IPS-11a (cell line): ENCODE results near the gene DCTD.
"Not testable (repeated sequence)": the region's sequence is repeated elsewhere in the genome, so short reads cannot be mapped to it uniquely, and the experiment has no call there.

Source experiments
- H3K4me3 ChIP-seq: one replicate; pipeline ENCODE4 v1.5.1; 2013; ENCODE audit warnings: low read depth, low read length, control low read depth

Gene DCTD

GRCh38 chr4:182921608-182922007, 4.4 kb upstream of the DCTD start:
- no peak overlapping the region for H3K4me3 ChIP-seq

- no peak overlapping the region for H3K4me3 ChIP-seq
Measured at GRCh38 chr4:182920676-182921075, 3.5 kb upstream of the DCTD start.

- no peak overlapping the region for H3K4me3 ChIP-seq
Measured at GRCh38 chr4:182918791-182919302, 1.7 kb upstream of the DCTD start.

- peak overlapping the region; percentile 66 for H3K4me3 ChIP-seq
Measured at GRCh38 chr4:182918044-182918607, 940 bp upstream of the DCTD start.

- H3K4me3 ChIP-seq: peak overlapping the region; percentile 67
Measured at GRCh38 chr4:182916483-182917181, 554 bp downstream of the DCTD start.

GRCh38 chr4:182914357-182914756, 2.8 kb downstream of the DCTD start:
- H3K4me3 ChIP-seq: no peak overlapping the region

GRCh38 chr4:182913621-182914020, 3.6 kb downstream of the DCTD start:
- H3K4me3 ChIP-seq: no peak overlapping the region

GRCh38 chr4:182913036-182913435, 4.2 kb downstream of the DCTD start:
- H3K4me3 ChIP-seq: no peak overlapping the region

- H3K4me3 ChIP-seq: no peak overlapping the region
Measured at GRCh38 chr4:182908124-182908523, 9.1 kb downstream of the DCTD start.

GRCh38 chr4:182907396-182907795, 9.8 kb downstream of the DCTD start:
- H3K4me3 ChIP-seq: no peak overlapping the region

- H3K4me3 ChIP-seq: no peak overlapping the region
Measured at GRCh38 chr4:182906786-182907185, 10.4 kb downstream of the DCTD start.

- H3K4me3 ChIP-seq: no peak overlapping the region
Measured at GRCh38 chr4:182905038-182905437, 12.1 kb downstream of the DCTD start.

- H3K4me3 ChIP-seq: no peak overlapping the region
Measured at GRCh38 chr4:182904211-182904761, 12.9 kb downstream of the DCTD start.

- H3K4me3 ChIP-seq: no peak overlapping the region
Measured at GRCh38 chr4:182903013-182903412, 14.2 kb downstream of the DCTD start.

GRCh38 chr4:182901337-182901736, 15.8 kb downstream of the DCTD start:
- H3K4me3 ChIP-seq: no peak overlapping the region

GRCh38 chr4:182900021-182900420, 17.2 kb downstream of the DCTD start:
- H3K4me3 ChIP-seq: not testable (repeated sequence)

- H3K4me3 ChIP-seq: no peak overlapping the region
Measured at GRCh38 chr4:182898479-182898799, 18.7 kb downstream of the DCTD start.

GRCh38 chr4:182897601-182898478, 19.3 kb downstream of the DCTD start:
- no peak overlapping the region for H3K4me3 ChIP-seq

GRCh38 chr4:182896421-182896820, 20.8 kb downstream of the DCTD start:
- no peak overlapping the region for H3K4me3 ChIP-seq

- H3K4me3 ChIP-seq: no peak overlapping the region
Measured at GRCh38 chr4:182895791-182896292, 21.3 kb downstream of the DCTD start.

- no peak overlapping the region for H3K4me3 ChIP-seq
Measured at GRCh38 chr4:182894681-182895275, 22.4 kb downstream of the DCTD start.
